Fibroblast of the conjunctiva (primary cell): ENCODE data around the gene ARHGEF7.

ENCODE experiments used
- DNase-seq: peaks from one replicate; pipeline ENCODE4 v3.0.0-alpha.2; 2010; ENCODE audit warnings: low read depth

ARHGEF7 gene

DNA sequence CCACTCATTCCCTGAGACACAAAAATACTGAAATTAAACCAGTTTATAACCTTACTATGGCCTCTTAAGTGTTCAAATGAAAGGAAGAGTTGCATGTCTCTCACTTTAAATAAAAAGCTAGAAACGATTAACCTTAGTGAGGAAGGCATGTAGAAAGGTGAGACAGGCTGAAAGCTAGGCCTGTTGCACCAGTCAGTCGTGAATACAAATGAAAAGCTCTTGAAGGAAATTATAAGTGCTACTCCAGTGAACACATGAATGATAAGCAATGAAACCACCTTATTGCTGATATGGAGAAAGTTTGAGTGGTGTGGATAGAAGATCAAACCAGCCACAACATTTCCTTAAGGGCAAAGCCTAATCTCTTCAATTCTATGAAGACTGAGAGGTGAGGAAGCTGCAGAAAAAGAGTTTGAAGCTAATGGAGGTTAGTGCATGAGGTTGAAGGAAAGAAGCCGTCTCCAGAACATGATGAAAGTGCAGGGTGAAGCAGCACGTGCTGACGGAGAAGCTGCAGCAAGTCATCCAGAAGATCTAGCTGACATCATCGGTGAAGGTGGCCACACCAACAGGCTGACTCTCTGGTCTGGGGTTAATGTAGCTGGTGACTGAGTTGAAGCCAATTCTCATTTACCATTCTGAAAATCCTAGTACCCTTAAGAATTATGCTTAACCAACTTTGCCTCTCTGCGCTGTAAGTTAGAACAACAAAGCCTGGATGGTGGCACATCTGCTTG, 110.9 kb downstream of the ARHGEF7 start:
- no peak for DNase-seq

DNA sequence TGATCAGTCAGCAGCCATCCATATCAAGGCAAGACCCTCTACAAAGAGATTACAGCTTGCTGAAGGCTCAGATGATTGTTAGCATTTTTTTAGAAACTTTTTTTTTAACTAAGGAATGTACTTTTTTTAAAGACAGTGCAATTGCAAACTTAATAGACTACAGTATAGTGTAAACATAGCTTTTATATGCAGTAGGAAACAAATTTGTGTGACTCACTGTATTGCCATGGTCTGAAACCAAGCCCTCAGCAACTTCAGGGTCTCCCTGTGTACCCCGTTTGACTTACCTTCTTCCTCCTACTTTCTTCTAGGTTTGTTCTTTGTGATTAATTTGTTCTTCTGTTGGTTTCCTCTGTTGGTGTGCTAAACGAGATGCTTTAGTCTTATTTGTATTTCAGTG, 112.3 kb downstream of the ARHGEF7 start:
- no peak for DNase-seq

- DNase-seq: no peak
These were observed 113.4 kb downstream of the ARHGEF7 start for GRCh38 chr13:111228262-111229144.

- DNase-seq: no peak
These were observed 115.3 kb downstream of the ARHGEF7 start for GRCh38 chr13:111230385-111230930.

DNA sequence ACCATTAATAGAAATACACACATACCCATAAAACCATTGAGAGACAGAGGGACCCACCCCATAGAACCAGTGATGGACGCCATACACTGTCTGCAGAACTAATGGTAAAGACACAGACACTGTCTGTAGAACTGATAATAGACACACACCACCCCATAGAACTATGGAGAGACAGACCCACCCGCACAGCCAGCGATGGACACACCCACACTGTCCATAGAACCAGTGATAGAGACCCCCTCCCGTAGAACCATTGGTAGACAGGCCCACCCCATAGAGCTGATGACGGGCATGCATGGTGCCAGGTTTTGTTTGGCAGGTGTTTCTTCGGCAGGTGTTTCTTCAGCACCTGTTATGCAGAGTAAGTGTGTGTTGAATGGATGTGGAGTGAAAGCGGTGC, 117.1 kb downstream of the ARHGEF7 start:
- no peak for DNase-seq

- DNase-seq: no peak
These were observed 118.0 kb downstream of the ARHGEF7 start for GRCh38 chr13:111233080-111233479.

DNA sequence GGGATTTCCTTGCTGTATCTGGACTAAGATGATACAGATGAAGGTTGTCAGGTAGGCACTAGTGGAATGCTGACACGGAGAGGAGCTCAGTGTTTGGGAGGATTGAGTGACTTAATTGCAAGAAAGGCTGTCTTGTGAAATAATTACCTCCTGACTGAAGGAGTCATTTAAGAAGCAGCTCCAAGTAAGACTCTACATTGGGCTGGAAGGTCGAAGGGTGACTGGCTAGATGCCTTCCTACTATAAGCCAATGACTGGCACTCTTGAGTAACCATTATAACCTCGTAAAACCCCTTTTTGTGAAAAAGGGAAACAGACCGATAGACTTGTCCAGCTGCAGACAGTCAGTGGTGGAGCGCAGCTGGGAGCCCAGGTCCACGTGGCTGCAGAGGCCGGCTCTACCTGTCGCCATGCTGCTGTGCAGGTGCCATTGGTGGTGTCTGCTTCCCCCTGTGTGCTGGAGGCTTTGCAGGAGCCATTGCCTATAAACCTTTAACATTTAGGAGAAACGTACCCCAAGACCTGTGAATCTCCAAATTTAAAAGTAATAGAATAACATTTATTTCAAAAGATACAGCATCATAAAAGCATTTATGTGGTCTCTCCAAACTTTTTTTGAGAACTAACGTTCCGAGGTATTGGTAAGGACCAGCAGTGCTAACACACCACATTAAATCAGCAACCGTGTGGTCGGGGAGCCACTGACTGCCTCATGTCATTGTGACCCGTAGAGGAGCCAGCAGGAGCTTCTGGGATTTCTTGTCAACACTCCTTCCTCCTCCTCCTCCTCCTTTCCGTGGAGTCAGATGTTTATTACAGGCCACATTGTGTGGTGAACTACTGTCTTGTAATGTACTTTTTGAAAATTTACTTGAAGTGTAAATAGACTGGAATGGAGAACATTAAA, 124.9 kb downstream of the ARHGEF7 start:
- DNase-seq: no peak

DNA sequence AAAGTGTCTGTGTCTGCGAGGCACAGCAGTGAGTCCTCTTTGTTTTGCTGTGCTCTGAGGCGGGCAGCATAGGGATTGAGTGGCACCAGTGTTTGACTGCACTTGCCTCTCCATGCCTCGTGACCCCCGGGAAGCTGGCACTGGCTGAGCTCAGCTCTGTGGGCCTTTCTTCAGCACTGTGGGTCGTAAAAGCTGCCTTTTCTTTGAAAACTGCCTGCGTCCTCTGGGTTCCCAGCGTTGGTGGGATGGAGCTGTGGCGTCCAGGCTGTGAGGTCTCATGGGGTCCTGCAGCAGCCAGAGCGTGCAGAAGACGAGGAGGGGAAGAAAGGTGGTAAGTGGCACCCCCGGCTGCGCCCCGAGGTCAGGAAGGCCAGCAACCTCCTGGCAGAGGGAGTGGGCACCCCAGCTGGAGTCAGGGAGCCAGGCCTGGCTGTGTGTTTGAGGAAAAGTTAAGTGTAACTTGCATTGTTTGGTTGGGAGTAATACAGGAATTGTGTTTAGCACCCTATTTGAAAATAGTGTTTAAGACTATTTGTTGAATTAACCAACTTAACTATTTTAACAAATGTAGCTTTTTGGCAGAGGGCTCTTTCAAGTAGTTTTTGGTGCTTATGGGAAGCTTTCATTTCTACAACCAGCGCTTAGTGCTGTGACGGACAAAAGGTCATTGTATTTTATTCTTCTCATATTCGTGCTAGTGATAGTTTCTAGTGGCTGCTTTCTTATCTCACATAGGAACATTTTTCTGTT, 126.1 kb downstream of the ARHGEF7 start:
- DNase-seq: no peak

DNA sequence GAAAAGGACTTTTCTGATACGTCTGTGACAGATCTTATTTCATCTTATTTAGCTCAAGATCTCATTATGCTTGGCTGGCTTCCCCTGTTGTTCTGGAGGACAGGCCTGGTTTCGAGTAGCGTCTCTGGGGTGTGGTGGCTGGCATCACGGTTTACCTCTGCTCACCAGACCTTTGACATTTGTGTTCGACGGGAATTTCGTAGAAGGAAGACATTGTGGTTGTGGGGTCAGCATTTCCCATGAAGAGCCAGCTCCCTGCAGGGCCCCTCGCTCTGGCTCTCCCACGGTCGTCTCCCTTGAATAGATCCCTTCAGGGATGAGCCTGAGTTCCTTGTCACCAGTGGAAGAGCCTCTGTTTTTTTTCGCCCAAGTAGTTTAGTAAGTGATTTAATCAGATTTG, 126.8 kb downstream of the ARHGEF7 start:
- DNase-seq: no peak

GRCh38 chr13:111242585-111242984, 127.5 kb downstream of the ARHGEF7 start:
- DNase-seq: no peak

GRCh38 chr13:111243981-111244380, 128.9 kb downstream of the ARHGEF7 start:
- DNase-seq: no peak

DNA sequence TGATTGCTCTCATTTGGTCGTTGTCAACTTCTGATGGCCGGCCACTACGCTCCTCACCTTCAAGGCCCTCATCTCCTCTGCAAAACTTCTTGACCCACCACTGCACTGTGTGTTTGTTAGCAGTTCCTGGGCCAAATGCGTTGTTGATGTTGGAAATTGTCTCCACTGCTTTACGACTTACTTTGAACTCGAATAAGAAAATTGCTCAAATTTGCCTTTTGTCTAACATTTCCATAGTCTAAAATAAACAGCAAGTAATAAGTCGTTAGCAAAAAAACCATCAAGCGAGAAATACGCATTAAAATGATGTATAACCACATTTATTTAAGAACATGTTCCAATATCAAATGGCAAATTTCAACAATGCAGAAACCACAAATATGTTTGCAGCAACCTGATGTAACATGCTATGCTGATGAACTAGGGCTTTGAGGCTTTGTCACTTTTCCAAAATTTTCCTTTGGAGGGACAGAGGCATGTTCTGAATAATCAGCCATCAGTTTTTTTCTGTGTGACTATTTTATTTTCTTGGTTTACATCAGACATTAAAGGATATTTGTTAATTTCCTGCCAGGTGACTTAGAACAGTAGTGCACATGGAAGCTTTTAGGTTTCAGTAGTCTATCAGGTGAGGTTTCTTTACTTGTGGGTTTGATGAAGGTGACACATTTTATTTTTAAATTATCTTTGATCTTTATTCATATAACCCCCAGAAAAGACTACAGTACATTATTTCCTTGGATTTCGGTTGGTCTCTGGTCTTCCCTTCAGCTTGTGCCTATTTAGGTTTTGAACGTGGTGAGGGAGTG, 130.7 kb downstream of the ARHGEF7 start:
- no peak for DNase-seq

- DNase-seq: no peak
These were observed 132.4 kb downstream of the ARHGEF7 start for GRCh38 chr13:111247552-111247951.

GRCh38 chr13:111248822-111249221, 133.7 kb downstream of the ARHGEF7 start:
- DNase-seq: no peak

DNA sequence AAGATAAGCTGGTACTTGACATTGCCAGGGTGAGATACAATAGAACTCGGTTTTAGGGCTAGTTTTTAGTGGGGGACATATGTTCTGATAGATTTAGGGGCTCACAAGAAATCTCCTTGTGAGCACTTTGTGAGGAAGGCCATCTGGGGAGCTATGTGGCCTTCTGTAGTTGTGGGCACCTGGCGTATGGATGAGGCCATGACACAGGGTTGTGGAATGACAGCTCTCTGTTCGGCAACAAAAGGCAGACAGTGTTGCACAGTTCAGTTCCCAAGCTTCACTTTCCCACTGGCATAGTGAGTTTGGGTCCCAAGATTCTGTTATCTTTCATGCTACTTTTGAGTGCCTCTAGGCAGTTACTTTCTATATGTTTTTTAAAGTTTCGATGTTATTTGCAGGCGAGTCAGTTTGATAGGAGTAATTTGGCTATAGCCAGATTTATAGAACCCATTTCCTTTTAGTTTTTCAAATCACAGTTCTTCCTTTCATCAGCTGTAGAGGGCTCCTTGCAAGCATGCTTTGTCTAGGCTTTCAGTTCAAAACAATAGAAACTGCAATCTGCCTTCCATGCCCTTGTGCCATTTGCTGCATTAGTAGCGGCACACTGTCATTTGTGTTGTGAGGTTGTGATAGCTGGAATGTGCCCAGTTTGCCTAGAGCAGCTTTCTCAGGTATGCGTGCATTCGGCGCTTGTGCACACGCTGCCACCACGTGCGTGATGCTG, 134.7 kb downstream of the ARHGEF7 start:
- DNase-seq: no peak

- DNase-seq: no peak
These were observed 136.7 kb downstream of the ARHGEF7 start for GRCh38 chr13:111251646-111252445.

GRCh38 chr13:111252446-111253364, 137.6 kb downstream of the ARHGEF7 start:
- no peak for DNase-seq
